ENCODE measurements around the gene PRR5L.

DNA sequence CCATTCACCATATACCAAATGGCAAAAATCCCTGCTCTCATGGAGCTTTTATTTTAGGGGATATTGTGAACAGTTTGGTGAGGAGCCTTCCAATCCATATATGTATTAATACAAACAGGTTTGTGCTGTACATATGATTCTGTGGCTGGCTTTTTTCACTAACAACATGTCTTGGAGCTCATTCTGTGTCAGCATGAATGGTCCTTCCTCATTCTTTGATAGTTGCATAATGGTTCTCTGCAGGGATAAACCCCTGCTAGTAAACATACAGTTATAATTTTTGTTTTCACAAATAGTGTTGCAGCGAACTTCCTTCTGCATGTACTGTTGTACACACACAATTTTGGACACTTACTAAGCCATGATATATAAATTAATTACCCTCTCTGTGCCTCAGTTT lies 8.3 kb downstream of the PRR5L start:
- TF ChIP-seq RFX5 (IDR thresholded peaks at IDR 0.05; ENCODE audit: low read length) (no peak), YY1 (IDR thresholded peaks at IDR 0.05; ENCODE audit: low read depth) (no peak), POLR2AphosphoS5 (IDR thresholded peaks at IDR 0.05; ENCODE audit: low read depth, low read length) (no peak), EP300 (IDR thresholded peaks at IDR 0.05; ENCODE audit: borderline replicate concordance in 1 of 2, low read depth in 1 of 2, low read length in 1 of 2) (no peak), TAF1 (IDR thresholded peaks at IDR 0.05; ENCODE audit: borderline replicate concordance, low read depth, low read length) (no peak), JUND (IDR thresholded peaks at IDR 0.05) (no peak), FOXM1 (IDR thresholded peaks at IDR 0.05; ENCODE audit: low read depth) (no peak), RXRA (IDR thresholded peaks at IDR 0.05; ENCODE audit: borderline replicate concordance, low read depth) (no peak), SMC3 (IDR thresholded peaks at IDR 0.05; ENCODE audit: low read depth, low read length) (no peak), CHD2 (IDR thresholded peaks at IDR 0.05; ENCODE audit: low read length, partially characterized antibody) (no peak)
- TF ChIP-seq, protein P1, sequence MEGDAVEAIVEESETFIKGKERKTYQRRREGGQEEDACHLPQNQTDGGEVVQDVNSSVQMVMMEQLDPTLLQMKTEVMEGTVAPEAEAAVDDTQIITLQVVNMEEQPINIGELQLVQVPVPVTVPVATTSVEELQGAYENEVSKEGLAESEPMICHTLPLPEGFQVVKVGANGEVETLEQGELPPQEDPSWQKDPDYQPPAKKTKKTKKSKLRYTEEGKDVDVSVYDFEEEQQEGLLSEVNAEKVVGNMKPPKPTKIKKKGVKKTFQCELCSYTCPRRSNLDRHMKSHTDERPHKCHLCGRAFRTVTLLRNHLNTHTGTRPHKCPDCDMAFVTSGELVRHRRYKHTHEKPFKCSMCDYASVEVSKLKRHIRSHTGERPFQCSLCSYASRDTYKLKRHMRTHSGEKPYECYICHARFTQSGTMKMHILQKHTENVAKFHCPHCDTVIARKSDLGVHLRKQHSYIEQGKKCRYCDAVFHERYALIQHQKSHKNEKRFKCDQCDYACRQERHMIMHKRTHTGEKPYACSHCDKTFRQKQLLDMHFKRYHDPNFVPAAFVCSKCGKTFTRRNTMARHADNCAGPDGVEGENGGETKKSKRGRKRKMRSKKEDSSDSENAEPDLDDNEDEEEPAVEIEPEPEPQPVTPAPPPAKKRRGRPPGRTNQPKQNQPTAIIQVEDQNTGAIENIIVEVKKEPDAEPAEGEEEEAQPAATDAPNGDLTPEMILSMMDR (IDR thresholded peaks at IDR 0.05) = no peak
- TF ChIP-seq, protein P2, sequence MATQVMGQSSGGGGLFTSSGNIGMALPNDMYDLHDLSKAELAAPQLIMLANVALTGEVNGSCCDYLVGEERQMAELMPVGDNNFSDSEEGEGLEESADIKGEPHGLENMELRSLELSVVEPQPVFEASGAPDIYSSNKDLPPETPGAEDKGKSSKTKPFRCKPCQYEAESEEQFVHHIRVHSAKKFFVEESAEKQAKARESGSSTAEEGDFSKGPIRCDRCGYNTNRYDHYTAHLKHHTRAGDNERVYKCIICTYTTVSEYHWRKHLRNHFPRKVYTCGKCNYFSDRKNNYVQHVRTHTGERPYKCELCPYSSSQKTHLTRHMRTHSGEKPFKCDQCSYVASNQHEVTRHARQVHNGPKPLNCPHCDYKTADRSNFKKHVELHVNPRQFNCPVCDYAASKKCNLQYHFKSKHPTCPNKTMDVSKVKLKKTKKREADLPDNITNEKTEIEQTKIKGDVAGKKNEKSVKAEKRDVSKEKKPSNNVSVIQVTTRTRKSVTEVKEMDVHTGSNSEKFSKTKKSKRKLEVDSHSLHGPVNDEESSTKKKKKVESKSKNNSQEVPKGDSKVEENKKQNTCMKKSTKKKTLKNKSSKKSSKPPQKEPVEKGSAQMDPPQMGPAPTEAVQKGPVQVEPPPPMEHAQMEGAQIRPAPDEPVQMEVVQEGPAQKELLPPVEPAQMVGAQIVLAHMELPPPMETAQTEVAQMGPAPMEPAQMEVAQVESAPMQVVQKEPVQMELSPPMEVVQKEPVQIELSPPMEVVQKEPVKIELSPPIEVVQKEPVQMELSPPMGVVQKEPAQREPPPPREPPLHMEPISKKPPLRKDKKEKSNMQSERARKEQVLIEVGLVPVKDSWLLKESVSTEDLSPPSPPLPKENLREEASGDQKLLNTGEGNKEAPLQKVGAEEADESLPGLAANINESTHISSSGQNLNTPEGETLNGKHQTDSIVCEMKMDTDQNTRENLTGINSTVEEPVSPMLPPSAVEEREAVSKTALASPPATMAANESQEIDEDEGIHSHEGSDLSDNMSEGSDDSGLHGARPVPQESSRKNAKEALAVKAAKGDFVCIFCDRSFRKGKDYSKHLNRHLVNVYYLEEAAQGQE (IDR thresholded peaks at IDR 0.05; ENCODE audit: low read depth, low read length) = no peak

All from SK-N-SH (cell line).